AG08396 (cell line): ENCODE measurements around the gene HSD11B2.

Experiments used
- DNase-seq: peaks from one replicate; pipeline ENCODE4 v3.0.0; 2012; ENCODE audit warnings: low spot score, mixed read lengths

The HSD11B2 gene

GRCh38 chr16:67396159-67397035 is 34.5 kb upstream of the HSD11B2 start:
- DNase-seq = peak; percentile 93

- no peak for DNase-seq
Observed at GRCh38 chr16:67397036-67397801, 33.7 kb upstream of the HSD11B2 start.

DNA sequence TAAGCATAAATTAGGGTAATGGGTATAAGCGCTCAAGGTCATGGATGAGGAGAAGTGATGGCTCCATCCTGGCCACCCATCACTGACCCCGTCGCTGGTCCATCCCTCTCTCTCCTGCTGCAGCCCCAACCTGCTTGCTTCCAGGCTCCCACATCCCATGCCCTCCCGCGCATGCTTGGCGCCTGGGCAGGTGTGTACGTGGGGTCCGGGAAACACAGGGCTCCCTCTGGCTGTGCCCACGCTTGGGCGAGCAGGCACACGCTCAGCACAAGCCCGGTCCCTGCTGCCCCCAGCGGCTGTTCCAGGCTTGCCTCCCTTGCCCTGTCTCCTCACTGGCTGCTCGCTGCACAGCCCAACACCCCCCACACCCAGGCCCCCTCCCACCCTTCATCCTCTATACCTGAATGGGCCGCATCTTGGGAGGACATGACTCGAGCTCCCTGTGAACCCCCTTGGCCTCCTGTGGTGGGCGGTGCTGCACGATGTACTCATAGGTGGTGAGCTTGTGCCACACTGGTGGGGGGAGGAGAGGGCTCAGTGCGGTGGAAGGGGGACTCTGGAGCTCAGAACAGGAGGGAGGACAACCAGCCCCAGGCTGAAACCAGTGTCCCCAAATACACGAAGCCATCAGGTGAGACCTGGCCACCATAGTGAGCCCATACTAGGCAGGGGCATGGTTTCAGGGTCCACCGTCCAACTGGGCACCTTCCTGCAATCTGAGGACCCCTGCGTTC is 32.9 kb upstream of the HSD11B2 start:
- DNase-seq = no peak

DNA sequence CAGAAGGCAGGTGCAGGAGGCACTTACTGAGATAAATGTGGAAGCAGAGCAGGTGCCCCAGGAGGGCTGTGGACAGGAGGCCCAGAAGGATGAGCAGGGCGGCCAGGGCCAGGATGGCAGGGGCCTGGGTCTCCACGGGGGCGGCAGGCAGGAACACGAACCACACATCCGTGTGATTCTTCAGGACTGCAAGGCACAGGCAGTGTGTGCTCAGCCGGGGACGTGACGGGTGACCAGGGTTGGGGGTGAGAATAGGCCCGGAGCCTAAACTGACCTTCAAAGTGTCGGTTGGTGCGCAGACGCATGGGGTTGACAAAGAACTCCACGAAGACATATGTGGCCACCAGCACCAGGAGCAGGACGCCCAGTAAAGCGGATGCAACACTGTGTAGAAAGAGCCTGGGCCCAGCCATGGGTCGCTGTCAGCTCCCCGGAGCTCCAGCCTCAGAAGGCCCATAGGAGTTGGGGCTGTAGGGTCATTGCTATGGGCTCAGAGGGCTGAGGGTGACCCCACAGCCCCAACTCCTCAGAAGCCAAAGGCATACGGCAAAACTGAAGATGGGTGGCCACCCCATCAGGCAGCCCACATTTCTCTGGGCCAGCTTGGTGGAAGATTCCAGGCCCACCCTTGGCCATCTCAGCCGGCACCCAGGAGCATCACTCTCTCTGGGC is 32.2 kb upstream of the HSD11B2 start:
- no peak for DNase-seq

GRCh38 chr16:67399218-67399733 is 31.6 kb upstream of the HSD11B2 start:
- peak; percentile 78 for DNase-seq

DNA sequence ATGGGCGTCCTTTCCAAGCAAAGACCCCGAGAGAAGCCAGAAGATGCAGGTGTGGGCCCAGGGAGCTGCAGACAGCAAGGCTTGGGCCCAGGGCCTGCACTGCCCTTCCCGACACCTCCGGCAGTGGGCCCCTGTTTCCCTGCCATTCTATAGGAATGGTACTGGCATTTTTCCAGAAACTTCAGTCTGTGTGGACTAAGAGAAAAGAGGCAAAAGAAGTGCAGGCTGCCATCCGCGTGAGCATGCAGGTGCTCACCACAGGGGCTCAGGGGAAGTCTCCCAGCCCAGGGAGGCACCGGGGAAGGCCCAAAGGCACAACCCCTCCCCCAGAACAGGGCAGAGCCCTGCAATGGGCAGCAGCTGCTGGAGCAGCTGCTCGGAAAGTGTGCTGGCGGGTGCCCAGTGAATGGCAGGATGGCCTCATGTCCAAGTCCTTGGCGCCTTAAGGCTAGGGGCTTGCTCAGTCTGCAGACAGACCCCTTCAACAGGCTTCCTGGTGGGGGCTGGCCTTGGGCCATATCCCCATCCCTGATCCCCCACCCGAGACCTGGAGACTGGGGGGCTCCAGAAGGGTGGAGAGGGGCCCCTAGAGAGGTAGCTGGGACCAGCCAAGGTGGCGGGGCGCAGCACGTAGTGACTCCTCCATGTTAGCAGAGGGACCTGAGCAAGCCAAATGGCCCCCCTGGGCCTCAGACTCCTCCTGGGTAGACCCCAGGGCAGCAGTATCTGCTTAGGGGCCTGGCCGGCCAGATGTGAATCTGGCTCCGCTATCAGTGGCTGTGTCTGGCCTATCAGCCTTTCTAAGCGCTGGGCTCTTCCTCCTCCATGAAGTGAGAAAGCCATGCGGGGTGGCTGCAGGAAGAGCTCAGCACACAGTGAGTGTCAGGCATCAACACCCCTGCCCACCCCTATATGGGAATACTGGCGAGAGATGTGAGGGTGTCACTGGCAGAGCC is 30.9 kb upstream of the HSD11B2 start:
- no peak for DNase-seq

DNA sequence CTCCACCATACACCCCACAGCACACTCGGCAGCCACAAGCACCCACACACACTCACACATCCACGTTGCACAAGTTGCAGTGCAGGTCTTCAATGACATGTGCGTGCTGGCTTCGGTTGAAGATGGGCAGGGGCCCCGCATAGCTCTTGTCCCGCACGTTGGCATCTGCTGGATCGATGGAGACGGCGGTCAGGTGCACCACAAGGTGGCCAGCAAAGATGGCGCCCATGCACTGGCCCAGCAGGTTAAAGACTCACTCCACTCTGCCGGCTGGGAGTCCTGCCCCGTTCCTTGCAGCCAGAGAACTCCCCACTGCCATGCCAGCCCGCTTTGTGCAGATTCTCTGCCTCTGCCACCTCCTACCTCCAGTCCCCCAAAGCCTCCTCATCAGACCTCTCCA is 30.0 kb upstream of the HSD11B2 start:
- DNase-seq = no peak

DNA sequence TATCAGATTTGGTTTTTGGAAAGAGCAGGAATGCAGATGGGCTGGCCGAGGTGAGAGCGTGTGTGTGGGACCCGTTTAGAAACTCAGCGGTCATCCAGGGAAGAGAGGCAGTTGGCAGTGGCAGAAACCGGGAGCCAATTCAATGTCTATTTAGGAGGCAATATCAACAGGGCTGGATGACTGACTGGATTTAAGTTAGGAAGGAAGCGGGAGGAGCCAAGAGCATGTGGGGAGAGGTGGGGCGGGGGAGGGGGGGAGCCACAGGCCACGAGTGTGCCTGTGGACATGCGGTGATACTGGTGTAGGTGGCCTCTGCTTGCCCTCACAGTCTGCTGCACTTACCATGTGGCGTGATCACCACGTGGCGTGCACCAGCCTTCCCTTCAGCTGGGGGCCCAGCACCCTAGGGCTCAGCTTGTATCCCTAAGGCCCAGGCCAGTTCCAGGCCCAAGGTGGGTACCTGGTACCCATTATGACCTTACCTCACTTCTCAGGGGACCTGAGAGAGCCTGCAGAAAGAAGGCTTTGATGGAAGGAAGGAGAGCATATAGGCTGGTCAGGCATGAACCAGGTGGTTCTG is 26.9 kb upstream of the HSD11B2 start:
- no peak for DNase-seq

GRCh38 chr16:67404740-67405226 is 26.1 kb upstream of the HSD11B2 start:
- DNase-seq = no peak

DNA sequence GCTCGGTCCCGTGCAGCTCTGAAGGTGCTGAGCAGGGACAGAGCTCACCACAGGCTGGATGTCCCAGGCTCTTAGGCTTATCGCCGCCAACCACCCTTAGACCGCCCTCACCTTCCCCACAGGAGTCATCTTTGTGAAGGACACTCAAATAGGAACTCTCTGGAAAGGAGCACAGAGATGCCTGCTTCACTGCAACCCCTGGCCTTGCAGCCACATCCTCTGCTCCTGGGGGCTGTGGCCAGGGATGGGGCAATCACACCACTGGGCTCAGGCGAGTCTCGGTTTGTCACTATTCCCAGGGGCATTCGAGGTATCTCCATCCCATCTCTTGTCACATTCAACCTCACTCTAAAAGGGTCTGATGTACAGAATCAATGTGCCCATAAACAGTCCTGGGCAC is 25.6 kb upstream of the HSD11B2 start:
- no peak for DNase-seq

DNA sequence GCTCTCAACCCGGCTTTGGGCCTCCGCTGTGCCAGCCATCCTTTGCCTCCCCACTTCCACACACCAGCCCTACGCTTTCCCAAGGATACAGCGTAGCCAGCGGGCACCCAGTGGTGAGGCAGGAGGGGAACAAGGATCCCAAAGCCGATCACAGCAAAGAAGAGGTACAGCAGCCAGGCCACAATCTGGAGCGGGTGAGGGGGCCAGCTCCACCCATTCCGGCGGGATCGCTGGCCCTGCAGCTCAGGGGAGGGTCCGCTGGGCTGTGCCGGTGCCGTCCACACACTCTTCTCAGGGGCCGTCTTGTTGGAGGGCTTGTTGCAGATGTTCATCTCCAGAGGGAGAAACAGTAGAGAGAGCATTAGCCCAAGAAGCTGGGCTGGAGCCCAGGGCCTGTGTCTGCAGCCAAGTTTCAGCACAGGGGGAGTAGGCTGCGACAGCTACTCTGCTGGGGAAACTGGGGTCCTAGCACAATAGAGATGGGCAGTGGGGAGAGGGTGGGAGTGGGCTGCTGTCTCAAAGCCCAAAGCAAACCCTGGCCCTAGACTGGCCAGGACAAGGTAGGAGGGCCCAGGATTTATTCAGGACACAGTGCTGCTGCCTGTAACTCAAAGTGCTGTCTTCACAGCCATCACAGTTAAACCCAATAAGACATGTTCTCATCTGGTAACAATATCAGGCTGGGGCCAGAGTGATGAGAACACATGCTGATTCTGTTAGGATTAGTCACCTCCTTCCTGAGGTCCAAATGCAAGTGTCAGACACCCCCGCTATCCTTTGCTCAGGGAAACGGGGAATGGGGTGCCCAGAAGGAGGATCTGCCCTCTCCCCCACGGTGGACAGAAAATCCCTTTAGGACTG is 24.6 kb upstream of the HSD11B2 start:
- DNase-seq = peak; percentile 92

- DNase-seq = no peak
Observed at GRCh38 chr16:67407176-67407787, 23.6 kb upstream of the HSD11B2 start.

DNA sequence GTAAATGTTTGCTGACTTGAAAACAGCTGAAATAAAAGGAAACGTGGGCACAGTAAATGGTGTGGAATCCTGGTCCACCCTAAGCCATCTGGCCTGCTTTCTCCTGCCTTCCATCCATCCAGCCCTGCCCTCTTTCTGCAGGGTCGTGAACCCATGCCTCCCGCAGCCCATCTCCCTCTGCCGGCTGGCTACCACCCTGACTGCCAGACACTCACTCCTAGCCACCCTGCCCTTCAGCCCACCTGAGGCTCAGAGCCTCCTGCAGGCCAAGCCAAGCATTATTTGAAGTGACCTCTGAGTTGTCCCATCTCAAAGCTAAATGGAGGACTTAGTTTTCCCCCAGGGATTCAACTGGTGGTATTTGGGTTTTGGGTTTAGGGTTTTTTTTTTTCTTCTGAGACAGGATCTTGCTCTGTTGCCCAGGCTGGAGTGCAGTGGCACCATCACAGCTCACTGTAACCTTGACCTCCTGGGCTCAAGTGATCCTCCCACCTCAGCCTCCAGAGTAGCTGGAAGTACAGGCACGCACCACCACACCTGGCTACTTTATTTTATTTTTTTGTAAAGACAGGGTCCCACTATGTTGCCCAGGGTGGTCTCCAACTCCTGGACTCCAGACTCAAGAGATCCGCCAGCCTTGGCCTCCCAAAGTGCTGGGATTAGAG is 23.0 kb upstream of the HSD11B2 start:
- no peak for DNase-seq

DNA sequence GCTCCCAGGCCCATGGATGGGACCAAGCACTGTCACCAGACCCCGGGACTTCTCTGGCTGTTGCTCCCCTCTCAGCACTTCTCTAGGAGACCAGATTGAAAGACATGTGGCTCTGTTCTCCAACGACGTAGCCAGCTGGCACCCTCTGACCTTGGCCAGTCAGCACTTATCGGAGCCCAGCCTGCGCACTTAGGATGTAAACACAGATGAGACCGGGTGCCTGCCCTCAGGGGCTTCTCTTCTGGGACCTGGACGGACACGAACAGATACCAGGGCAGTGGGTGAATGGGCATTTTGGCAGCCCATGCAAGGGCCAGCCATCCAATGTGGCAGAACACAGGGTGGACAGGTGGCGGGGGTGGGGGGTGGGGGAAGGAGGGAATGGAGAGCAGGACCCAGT is 21.3 kb upstream of the HSD11B2 start:
- DNase-seq = no peak

GRCh38 chr16:67411339-67411738 is 19.6 kb upstream of the HSD11B2 start:
- no peak for DNase-seq

DNA sequence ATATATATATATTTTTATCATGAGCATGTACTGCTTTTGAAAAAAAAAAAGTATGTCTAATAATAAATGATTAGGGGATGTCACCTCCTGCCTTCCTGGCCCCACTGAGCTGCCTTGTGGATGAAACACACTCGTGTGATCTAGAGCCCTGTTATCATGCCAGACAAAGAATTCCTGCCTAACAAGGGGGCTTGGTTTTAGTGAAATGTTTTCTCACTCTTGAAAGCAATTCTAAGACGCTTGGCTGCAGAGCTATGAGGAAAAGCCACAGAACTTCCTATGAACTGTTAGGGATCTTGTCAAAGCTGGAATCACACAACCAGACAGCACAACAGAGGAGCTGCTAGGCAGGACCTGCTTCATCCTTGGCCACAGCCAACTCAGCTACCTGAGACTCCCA is 18.6 kb upstream of the HSD11B2 start:
- DNase-seq = no peak

DNA sequence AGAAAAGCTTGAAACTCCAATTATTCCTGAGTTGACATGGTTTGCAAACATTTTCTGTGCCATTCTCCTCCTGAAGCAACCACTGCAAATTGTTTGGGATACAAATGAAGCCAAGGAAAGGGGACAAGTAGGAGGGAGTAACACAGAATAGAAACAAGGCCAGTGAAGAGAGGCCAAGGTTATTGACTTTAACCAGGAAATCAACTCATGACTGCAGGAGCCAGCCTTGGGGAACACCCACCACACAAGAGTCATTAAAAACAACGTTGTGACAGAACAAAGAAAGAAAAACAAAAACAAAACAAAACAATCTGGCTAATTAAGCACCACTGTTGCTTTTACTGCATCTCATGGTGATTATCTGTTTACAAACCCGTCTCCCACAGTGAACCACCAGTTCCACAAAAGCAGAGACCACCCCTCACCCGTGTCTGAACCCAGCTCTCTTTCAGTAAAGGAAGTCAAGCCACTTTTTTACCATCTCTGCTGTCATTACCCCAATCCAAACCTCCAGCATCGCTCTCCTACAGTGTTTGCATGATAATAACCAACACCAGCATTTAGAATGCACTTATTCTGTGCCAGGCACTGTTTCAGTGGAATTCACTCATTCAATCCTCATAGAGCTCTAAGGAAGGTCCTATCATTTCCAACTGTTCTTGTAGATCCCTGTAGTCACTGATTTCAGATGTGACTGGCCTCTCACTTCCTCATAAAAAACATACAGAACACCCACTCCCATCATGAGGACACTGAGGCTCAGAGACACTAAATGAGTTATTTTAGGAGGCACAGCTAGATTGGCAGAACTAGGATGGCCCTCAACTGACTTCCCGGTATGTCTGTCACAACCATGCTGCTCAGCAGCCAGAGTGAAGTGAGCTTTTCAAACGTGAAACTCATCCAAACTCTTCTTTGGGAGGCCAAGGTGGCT is 16.7 kb upstream of the HSD11B2 start:
- no peak for DNase-seq
